Measurements from ENCODE around the gene CDKAL1.

DNA sequence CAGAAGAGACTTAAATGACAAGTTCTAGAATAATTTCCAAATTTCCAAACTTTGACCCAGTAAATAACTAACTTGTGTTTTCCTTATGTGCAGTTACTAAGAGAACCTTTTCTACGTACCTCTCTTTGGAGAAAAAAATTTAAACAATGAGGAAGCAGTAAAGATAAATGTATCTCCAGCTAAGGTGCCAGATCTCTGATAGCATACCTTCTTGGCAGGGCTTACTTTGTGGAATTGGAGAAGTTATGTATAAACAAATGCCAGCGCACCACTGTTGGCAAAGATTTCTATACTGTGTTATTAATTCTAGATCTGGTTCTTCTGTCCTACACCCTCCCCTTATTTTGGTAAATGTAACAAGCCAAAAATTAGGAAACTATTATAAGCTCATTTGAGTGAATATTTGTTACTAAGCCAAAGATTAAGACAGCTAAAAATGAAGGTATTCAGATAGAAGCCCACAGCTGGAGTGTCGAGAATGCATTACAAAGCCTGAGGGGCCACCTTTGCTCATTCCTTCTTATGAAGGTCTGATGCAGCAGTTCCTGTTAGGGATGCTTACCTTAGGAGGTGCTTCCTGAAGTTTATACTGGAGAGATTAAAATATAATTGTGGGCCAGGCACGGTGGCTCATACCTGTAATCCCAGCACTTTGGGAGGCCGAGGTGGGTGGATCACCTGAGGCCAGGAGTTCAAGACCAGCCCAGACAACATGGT, 686.2 kb downstream of the CDKAL1 start:
- TF ChIP-seq, protein P1, sequence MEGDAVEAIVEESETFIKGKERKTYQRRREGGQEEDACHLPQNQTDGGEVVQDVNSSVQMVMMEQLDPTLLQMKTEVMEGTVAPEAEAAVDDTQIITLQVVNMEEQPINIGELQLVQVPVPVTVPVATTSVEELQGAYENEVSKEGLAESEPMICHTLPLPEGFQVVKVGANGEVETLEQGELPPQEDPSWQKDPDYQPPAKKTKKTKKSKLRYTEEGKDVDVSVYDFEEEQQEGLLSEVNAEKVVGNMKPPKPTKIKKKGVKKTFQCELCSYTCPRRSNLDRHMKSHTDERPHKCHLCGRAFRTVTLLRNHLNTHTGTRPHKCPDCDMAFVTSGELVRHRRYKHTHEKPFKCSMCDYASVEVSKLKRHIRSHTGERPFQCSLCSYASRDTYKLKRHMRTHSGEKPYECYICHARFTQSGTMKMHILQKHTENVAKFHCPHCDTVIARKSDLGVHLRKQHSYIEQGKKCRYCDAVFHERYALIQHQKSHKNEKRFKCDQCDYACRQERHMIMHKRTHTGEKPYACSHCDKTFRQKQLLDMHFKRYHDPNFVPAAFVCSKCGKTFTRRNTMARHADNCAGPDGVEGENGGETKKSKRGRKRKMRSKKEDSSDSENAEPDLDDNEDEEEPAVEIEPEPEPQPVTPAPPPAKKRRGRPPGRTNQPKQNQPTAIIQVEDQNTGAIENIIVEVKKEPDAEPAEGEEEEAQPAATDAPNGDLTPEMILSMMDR (IDR thresholded peaks at IDR 0.05): no peak
- no peak for TF ChIP-seq POLR2A (IDR thresholded peaks at IDR 0.05)

All from vagina (tissue), 2 donors.